NCI-H510A treated with DMSO at 0.1 percent for 48 hours (cell line): ENCODE results near the gene TRIM28.
"Not testable (repeated sequence)": the region's sequence is repeated elsewhere in the genome, so short reads cannot be mapped to it uniquely, and the experiment has no call there.

Experiments
- DNase-seq: peaks from one replicate; lab custom pipeline; 2025; lab: John Stamatoyannopoulos, UW

The TRIM28 gene

DNA sequence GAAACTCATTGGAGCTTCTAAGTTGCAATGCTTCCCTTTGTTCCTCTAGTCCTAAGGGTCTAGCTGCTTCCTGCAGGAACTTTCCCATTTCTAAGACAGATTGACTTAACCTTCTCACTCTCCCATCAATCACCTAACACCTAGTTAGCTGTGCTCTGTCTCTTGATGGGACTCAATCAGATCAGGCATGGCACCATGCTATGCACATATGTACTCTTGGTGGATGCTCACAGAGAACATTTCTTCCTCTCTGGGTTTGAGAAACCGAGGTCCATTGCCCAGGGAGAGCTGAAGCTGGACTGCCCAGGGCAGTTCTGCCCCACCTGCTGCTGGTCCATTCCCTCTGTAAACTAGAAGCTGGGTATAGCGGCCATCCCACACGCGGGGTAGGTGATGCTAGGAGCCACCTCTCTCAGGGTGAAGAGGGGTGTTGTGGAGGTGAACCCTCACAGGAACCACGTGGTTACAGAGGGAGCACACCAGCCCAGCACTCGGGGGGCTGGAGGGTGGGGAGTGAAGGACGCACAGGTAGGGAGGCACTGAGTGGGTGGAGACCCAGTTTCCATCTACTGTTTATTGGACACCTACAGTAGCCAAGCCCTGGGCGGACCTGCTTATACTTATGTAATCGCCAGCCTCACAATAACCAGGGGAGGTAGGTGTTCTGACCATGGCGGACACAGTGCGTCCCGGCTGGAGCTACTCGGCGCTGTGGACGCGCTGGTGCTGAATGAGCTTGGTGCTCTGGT is 17.7 kb downstream of the TRIM28 start:
- no peak for DNase-seq

DNA sequence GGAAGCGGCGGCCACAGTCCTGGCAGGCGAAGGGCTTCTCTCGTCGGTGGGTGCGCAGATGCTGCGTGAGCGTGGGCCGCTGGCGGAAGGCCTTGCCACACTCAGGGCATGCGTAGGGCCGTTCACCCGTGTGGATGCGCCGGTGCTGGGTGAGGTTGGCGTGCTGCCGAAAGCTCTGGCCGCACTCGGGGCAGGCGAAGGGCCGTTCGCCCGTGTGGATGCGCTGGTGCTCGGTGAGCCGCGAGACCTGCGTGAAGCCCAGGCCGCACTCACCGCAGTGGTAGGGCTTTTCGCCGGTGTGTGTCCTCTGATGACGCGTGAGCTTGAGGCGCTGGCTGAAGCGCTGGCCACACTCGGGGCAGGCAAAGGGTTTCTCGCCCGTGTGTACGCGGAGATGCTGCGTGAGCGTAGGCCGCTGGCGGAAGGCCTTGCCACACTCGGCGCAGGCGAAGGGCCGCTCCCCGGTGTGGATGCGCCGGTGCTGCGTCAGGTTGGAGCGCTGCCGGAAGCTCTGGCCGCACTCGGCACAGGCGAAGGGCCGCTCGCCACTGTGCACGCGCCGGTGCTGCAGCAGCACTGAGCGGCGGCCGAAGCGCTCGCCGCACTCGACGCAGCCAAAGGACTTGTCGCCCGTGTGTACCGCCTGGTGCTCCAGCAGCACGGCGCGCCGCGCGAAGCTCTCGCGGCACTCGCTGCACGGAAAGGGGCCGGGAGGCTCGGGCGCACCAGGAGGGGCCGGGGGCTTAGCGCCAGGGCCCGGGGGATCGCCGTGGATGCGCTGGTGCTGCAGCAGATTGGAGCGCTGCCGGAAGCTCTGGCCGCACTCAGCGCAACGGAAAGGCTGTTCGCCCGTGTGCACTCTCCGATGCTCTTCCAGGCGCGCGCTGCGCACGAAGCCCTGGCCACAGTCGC is 18.5 kb downstream of the TRIM28 start:
- no peak for DNase-seq

GRCh38 chr19:58563034-58563573 is 19.2 kb downstream of the TRIM28 start:
- no peak for DNase-seq

DNA sequence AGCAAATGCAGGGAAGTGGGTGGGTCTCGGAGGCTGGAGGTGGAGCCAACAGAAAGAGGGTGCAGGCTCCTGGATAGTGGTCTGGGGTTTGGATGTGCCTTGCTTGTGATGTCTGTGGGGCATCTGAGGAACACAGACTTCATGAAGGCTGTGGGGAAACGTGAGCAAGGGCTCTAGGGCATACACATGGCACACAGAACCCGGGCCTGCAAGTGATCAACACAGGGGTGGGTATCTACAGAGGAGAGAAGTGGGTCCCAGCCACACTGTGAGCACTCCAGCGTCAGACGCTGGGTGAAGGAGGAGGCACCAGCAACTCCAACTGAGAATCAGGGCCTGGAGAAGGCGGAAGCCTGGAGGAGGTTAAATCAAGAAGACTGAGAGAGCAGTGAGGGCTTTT is 20.0 kb downstream of the TRIM28 start:
- no peak for DNase-seq

GRCh38 chr19:58566989-58567388 is 23.1 kb downstream of the TRIM28 start:
- DNase-seq = no peak

DNA sequence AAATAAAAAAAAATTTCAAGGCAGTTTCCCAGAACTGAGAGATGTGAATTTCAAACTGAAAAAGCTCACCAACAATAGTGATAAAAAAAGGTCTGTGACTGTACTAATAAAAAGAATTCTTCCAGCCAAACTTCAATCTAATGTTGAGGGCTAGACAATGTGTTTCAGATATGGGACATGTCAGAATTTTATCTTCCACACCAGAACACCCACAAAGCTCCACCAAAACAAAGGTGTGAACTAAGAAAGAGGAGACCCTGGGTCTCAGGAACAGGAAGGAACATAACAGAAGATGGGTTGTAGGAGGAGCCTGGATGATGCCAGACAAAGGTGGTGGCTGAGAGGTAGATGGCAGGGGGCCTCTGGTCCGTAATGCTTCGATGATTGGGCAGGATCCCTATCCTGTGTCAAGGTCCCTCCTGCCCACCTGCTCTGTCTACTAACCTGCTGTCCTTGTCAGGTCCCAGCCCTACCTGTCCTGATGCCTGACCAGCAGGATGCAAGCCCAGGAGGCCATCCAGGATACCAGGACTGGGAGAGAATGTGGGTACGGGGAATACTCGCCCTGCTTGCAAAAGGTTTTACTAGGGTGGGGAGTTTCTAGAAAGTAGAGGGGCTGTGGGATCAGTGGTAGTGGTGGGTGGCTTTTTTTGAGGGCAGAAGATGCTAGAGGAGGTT is 24.7 kb downstream of the TRIM28 start:
- no peak for DNase-seq

DNA sequence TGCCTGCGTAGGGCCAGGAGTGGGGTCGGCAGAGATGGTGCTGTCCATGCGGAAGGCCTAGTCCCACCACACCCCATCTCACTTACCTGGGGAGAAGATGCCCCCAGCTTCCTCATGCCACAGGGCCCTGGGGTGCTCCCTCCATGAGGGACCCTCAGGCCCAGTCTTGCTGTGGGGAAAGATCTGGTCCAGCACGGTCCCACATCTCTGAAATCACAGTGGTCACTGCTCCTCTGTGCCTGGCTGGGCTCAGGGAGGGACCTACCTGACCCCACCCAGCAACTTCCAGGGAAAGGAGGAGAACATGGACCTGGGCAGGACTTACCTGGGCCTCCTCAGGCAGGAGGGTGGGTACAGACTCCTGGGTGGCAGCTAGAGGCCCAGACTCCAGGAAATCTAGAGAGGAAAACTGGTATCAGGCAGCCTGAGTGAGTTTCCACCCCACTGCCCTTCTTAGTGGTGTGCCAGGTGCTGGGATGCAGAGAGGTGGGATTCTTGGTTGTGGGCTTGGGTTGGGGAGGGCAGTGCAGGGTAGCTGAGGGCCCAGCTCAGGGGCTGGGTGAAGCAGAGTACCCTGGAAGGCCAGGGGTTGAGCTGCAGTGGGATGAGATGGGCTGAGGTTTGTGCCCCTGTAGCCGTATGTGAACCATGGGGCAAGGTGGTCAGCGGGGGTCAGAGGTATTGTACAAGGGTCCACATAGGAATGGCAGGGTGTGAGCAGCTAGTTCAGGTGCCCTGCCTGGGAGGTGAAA is 25.5 kb downstream of the TRIM28 start:
- no peak for DNase-seq

DNA sequence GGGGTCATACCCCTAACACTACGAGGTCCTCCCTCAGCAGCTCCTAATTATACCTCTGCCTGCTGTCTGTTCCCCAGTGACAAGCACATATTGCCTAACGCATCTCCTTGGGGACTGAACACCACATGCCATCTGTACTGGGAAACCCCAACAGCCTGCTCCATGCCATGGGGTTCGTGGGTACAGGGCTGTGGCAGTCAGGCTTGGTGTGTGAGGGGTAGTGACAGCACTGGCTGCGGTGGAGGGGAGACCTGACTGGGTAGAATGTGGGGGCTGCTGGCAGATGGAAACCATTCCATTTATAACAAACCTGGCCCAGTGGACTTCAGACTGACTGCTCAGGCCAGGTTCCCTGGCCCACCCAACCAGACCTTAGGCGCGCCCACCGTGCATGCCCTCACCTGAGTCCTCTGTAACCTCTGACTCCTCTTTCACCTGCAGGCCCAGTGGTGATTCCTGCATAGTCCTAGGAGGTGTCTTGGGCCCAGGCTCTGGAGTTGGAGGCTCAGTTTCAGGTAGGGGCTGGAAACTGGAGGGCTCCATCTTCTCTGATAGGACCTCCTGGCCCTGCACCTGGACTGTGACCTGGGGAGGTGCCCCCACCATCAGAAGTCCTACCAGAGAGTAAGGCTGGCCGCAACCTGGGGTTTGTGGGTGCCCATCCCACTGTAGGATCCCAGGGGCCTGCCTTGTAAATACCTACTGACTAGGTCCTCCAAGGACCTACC is 26.2 kb downstream of the TRIM28 start:
- DNase-seq = no peak

GRCh38 chr19:58570770-58571574 is 27.1 kb downstream of the TRIM28 start:
- no peak for DNase-seq

- no peak for DNase-seq
Observed at GRCh38 chr19:58571575-58571947, 27.7 kb downstream of the TRIM28 start.

DNA sequence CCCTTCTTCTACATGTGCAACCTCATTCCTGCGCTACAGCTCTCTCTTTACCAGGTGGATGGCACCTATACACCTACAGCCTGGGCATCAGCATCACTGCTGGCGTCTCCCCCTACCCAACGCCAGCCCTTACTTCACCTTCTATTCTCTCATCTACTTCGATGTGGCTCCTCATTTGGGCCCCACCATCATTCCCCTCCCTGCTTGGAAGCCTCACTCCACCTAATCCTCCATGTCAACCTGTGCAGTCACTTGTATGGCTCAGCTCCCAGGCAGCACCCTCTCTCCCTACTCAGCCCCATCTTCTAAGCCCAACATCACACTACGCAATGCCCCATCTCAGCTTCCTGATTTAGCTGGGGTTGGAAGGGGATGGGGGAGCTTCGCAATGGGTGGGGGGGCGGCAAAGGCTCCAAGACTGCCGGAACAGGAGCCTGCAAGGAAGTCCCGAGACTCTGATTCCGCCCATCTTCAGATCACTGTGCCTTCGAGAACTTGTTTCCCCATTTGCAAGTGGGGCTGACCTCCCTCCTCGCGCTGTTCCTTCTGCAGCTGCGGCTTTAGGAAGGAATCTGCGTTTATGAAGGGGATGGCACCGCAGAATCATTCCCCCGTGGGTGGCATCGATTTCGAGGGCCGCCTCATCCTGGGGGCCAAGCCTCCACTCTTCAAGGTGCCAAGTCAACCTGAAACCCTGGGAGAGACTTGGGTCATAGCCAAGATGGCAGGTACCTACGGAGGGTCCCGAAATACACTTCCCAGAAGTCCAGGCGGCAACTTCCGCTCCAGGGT is 28.4 kb downstream of the TRIM28 start:
- no peak for DNase-seq

GRCh38 chr19:58572818-58573657 is 29.2 kb downstream of the TRIM28 start, which contains the start of gene MZF1:
Gene MZF1 (minus strand): TSS chr19:58573335. CDS start chr19:58571389, 1,946 bp downstream.
- DNase-seq = no peak

- DNase-seq = no peak
Observed at GRCh38 chr19:58573658-58574164, 29.8 kb downstream of the TRIM28 start.

GRCh38 chr19:58575183-58576041 is 31.5 kb downstream of the TRIM28 start:
- DNase-seq = no peak

GRCh38 chr19:58577581-58577980 is 33.7 kb downstream of the TRIM28 start:
- DNase-seq = not testable (repeated sequence)

GRCh38 chr19:58578012-58578925 is 34.4 kb downstream of the TRIM28 start:
- no peak for DNase-seq
